Measurements from ENCODE around the gene CRNN.

DNA sequence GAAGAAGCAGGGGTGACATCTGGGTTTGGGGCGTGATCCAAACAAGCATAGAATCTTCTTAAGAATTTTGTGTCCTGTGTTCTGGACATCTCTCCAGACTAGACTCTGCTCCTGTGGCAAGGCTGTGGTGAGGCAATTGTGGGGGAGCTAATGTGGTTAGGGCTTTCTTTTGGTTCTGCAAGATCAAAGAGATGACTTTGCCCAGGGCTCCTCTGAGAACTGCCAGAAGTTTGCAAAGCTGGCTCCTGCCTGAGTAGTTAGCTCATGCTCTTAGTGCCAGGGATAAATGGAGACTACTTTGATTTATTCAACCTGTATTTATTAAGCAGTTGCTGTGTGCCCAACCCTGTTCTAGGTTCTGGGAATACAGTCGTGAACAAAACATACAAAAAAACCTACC is 34.0 kb upstream of the CRNN start:
- TF ChIP-seq, protein P1, sequence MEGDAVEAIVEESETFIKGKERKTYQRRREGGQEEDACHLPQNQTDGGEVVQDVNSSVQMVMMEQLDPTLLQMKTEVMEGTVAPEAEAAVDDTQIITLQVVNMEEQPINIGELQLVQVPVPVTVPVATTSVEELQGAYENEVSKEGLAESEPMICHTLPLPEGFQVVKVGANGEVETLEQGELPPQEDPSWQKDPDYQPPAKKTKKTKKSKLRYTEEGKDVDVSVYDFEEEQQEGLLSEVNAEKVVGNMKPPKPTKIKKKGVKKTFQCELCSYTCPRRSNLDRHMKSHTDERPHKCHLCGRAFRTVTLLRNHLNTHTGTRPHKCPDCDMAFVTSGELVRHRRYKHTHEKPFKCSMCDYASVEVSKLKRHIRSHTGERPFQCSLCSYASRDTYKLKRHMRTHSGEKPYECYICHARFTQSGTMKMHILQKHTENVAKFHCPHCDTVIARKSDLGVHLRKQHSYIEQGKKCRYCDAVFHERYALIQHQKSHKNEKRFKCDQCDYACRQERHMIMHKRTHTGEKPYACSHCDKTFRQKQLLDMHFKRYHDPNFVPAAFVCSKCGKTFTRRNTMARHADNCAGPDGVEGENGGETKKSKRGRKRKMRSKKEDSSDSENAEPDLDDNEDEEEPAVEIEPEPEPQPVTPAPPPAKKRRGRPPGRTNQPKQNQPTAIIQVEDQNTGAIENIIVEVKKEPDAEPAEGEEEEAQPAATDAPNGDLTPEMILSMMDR (IDR thresholded peaks at IDR 0.05), result no peak
- no peak for TF ChIP-seq POLR2AphosphoS5 (IDR thresholded peaks at IDR 0.05)

Measured in upper lobe of left lung (tissue), 4 donors.